NCI-H774 (cell line): ENCODE results near the gene MCM5.
"Not testable (repeated sequence)": the region's sequence is repeated elsewhere in the genome, so short reads cannot be mapped to it uniquely, and the experiment has no call there.

Source experiments
- DNase-seq: peaks from one replicate; lab custom pipeline; 2025; lab: John Stamatoyannopoulos, UW

MCM5 gene

GRCh38 chr22:35432228-35432905 is 32.4 kb downstream of the MCM5 start:
- no peak for DNase-seq

GRCh38 chr22:35434061-35434710 is 34.2 kb downstream of the MCM5 start:
- no peak for DNase-seq

GRCh38 chr22:35435201-35435740 is 35.3 kb downstream of the MCM5 start:
- no peak for DNase-seq

- no peak for DNase-seq
Observed at GRCh38 chr22:35436421-35436820, 36.5 kb downstream of the MCM5 start.

- DNase-seq = no peak
Observed at GRCh38 chr22:35437049-35437448, 37.1 kb downstream of the MCM5 start.

- not testable (repeated sequence) for DNase-seq
Observed at GRCh38 chr22:35438673-35439364, 38.9 kb downstream of the MCM5 start.

GRCh38 chr22:35439365-35439717 is 39.4 kb downstream of the MCM5 start:
- DNase-seq = no peak

GRCh38 chr22:35440129-35440528 is 40.2 kb downstream of the MCM5 start:
- DNase-seq = no peak

GRCh38 chr22:35441489-35442100 is 41.7 kb downstream of the MCM5 start:
- DNase-seq = no peak

- no peak for DNase-seq
Observed at GRCh38 chr22:35442471-35442870, 42.5 kb downstream of the MCM5 start.

- DNase-seq = no peak
Observed at GRCh38 chr22:35443338-35443737, 43.4 kb downstream of the MCM5 start.

- DNase-seq = no peak
Observed at GRCh38 chr22:35443790-35444684, 44.1 kb downstream of the MCM5 start.

GRCh38 chr22:35444685-35445399 is 44.9 kb downstream of the MCM5 start:
- no peak for DNase-seq

GRCh38 chr22:35445933-35446332 is 46.0 kb downstream of the MCM5 start:
- no peak for DNase-seq

- no peak for DNase-seq
Observed at GRCh38 chr22:35446365-35446764, 46.4 kb downstream of the MCM5 start.

- no peak for DNase-seq
Observed at GRCh38 chr22:35448523-35448922, 48.6 kb downstream of the MCM5 start.

- DNase-seq = no peak
Observed at GRCh38 chr22:35449829-35450689, 50.1 kb downstream of the MCM5 start.

GRCh38 chr22:35450824-35451569 is 51.1 kb downstream of the MCM5 start:
- DNase-seq = no peak

GRCh38 chr22:35451592-35451991 is 51.7 kb downstream of the MCM5 start:
- no peak for DNase-seq
